Nucleus accumbens (tissue), 56 donors: ENCODE data around the gene PLA2G12A.
"Not testable (repeated sequence)": the region's sequence is repeated elsewhere in the genome, so short reads cannot be mapped to it uniquely, and the experiment has no call there.

Source experiments
- DNase-seq, 56 donors: peaks; one replicate each; lab custom pipeline; 2025; lab: John Stamatoyannopoulos, UW

Gene PLA2G12A

DNA sequence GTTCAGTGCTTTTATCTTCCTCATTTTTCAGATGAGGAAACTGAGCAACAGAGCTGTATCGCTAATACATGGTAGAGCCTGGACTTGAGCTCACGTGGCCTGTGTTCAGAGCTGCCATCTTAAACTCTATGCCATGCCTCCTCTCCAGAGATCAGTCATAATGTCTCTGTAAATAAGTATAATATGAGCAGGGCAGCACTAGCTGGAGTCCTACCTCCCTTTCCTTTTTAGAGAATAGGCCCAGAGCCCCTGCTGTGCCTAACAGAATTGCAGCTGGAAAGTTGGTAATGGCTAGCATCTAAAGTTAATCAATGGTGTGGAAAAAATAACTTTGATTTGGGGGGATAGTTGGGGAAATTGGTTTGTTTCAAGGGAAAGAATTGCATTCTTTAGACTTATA is 47.0 kb downstream of the PLA2G12A start:
- no peak for DNase-seq

DNA sequence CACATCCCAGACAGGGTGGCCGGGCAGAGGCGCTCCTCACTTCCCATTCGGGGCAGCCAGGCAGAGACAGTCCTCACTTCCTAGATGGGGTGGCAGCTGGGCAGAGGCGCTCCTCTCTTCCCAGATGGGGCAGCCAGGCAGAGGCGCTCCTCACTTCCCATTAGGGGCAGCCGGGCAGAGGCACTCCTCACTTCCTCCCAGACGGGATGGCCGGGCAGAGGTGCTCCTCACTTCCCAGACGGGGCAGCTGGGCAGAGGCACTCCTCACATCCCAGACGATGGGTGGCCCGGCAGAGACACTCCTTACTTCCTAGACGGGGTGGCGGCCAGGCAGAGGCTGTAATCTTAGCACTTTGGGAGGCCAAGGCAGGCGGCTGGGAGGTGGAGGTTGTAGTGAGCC is 50.9 kb downstream of the PLA2G12A start:
- DNase-seq, result not testable (repeated sequence)

GRCh38 chr4:109678472-109678871 is 51.4 kb downstream of the PLA2G12A start:
- not testable (repeated sequence) for DNase-seq

- no peak for DNase-seq
These were observed 53.0 kb downstream of the PLA2G12A start for GRCh38 chr4:109676886-109677285.

DNA sequence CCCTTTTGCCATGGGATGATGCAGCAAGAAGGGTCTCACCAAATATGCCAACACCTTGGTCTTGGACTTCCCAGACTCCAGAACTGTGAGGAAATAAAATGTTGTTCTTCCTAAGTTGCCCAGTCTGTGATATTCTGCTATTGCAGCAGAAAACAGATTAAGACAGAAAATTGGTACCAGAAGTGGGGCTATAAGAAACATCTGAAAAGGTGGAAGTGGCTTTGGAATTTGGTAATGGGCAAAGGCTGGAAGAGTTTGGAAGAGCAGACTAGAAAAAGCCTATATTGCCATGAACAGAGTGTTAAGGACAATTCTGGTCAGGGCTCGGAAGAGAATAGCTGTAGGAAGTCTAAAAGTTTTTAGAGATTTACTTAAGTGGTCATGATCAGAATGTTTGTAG is 54.0 kb downstream of the PLA2G12A start:
- DNase-seq, result no peak

DNA sequence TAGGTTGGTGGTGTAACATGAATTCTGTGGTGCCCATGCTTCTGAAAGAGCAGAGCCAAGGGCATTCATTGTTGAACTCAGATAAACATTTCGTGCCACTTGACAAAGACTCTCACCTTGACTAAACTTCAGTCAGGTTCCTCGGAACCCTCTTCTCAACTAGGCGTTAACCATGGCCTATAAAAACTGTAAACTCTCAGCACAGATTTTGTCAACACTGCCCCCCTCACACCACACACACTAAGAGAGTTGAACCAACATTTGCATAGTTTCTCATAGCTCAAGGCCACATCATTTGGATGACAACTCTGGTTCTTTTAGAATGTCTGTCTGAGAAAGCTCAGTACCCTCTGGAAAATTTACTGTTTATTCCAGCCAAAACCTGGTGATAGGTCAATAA is 54.7 kb downstream of the PLA2G12A start:
- no peak for DNase-seq

- DNase-seq, result no peak
These were observed 56.6 kb downstream of the PLA2G12A start for GRCh38 chr4:109673303-109673702.

GRCh38 chr4:109672169-109672930 is 57.5 kb downstream of the PLA2G12A start:
- DNase-seq, result no peak

GRCh38 chr4:109671350-109671749 is 58.5 kb downstream of the PLA2G12A start:
- DNase-seq, result no peak

DNA sequence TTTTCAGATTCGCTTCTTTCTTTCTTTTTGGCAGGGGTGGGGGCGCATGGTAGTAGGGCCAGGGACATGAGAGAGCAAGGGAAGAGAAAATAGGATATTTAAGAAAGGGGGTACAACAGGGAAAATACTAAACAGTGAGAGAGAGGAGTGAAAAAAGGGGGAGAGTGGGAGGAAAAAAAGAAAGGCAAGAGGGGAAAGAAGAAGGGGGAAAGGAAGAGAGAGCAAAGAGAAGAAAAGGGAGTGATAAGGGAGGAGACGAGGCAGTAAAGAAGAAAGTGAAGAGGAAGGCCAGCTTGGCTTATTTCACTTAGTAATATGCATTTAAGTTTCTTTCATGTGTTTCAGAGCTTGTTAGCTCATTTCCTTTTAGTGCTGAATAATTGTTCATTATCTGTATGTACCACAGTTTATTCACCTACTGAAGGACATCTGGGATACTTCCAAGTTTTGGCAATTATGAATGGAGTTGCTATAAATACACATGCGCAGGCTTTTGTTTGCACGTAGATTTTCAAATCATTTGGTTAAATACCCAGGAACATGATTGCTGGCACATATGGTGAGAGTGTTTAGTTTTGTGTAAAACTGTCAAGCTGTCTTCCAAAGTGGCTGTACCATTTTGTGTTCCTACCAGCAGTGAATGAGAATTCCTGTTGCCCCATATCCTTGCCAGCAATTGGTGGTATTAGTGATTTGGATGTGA is 63.9 kb downstream of the PLA2G12A start:
- no peak for DNase-seq

GRCh38 chr4:109662771-109663170 is 67.1 kb downstream of the PLA2G12A start:
- peak in 9 of 56 donors; percentile 1 to 29 (median 7) for DNase-seq

GRCh38 chr4:109662116-109662515 is 67.8 kb downstream of the PLA2G12A start:
- DNase-seq, result no peak
